Measurements from ENCODE around the gene DXO.
"Not testable (repeated sequence)": the region's sequence is repeated elsewhere in the genome, so short reads cannot be mapped to it uniquely, and the experiment has no call there.

GRCh38 chr6:32004393-32004792 lies 32.5 kb upstream of the DXO start:
- TF ChIP-seq CTCF (IDR thresholded peaks at IDR 0.05; ENCODE audit: low read depth, low read length); POLR2A (IDR thresholded peaks at IDR 0.05; ENCODE audit: extremely low read depth, insufficient read length); MAX (IDR thresholded peaks at IDR 0.05; ENCODE audit: low read depth, low read length): not testable (repeated sequence)
